Uterus (tissue), 4 donors: ENCODE data around the gene FNDC10. TPM values are rescaled to one million over a fixed set of nuclear protein-coding genes. Genes with fewer than 3 reads are reported as not detected.

Experiments
- DNase-seq, 2 donors: peaks; one replicate each; pipeline ENCODE4 v3.0.0-alpha.2; 2019 to 2020
- H3K27ac ChIP-seq, 2 donors: fragments of 200-600 bp; sonication (generic); 1 replicate in 1 of 2; 2 replicates in 1 of 2; pipeline ENCODE4 v1.5.1; 2016 to 2018
- H3K27me3 ChIP-seq, 2 donors: fragments of 200-600 bp; sonication (generic); one replicate each; pipeline ENCODE4 v1.5.1; 2018 to 2019; ENCODE audit warnings: control low read depth in 1 of 2
- H3K36me3 ChIP-seq, 2 donors: fragments of 200-600 bp; sonication (generic); one replicate each; pipeline ENCODE4 v1.5.1; 2019; ENCODE audit warnings: control low read depth in 1 of 2
- H3K4me1 ChIP-seq, 2 donors: fragments of 200-600 bp; sonication (generic); one replicate each; pipeline ENCODE4 v1.5.1; 2018 to 2019; ENCODE audit warnings: control low read depth in 1 of 2
- H3K4me3 ChIP-seq, 2 donors: fragments of 200-600 bp; sonication (generic); 1 replicate in 1 of 2; 2 replicates in 1 of 2; pipeline ENCODE4 v1.5.1; 2018 to 2019; ENCODE audit warnings: mild to moderate bottlenecking in 1 of 2
- H3K9me3 ChIP-seq, 2 donors: fragments of 200-600 bp; sonication (generic); one replicate each; pipeline ENCODE4 v1.5.1; 2019; ENCODE audit warnings: control low read depth in 1 of 2
- POLR2A ChIP-seq, 2 donors: fragments of 450-650 bp; IDR thresholded peaks; one replicate each; pipeline ENCODE4 v1.6.1; 2016; ENCODE audit warnings: antibody characterized with exemption in 2 of 2, mild to moderate bottlenecking in 1 of 2, moderate library complexity in 1 of 2
- intact Hi-C: fragments of 100-400 bp; cut with DNase I; formaldehyde crosslinking; loops from one replicate; pipeline ENCODE4 v1.15.1; 2023; ENCODE audit warnings: low total_unique reads
- total RNA-seq, 4 donors: library from RNA; depleted of rRNA in 3 of 4; stranded (reverse); fragments of >200 nt in 3 of 4; gene quantifications; one replicate each; pipeline versions ENCODE4 v1.1.0 to v1.2.4, GENCODE V29; 2014 to 2023
- TF ChIP-seq, protein P1 (sequence below), 4 experiments: fragments of 200-600 bp in 2 of 4; fragments of 450-650 bp in 2 of 4; sonication (generic) in 2 of 4; IDR thresholded peaks; one replicate each; pipeline ENCODE4 v1.5.1; 2016 to 2019; ENCODE audit warnings: antibody characterized with exemption in 4 of 4, mild to moderate bottlenecking in 2 of 4, moderate library complexity in 1 of 4
- donor health status: DM: yes; HTN: yes; CAD: no.

FNDC10 gene
- total RNA-seq, 4 donors from 2014 or later = 0.40 to 0.48 TPM; not detected in 2

DNA sequence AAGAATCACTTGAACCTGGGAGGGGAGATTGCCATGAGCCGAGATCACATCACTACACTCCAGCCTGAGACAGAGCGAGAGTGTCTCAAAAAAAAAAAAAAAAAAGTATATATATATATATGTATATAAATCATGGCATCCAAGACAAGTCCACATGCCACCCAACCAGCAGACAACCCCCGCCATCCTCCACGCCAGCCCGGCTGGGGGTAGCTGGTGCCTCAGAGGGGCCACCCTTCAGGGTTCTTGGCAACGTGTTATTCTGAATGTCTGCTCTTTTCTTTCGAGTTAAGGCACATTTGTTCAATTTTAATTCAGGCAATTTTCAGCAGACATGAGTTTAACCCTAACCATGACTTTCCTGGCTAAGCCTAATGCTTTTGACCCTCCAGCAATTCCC, 49.8 kb downstream of the FNDC10 start:
- no peak overlapping the region for H3K4me3 ChIP-seq
- intact Hi-C loops = no loop called here
- H3K27me3 ChIP-seq = no peaks in the 10 kb centered on the region
- no peaks in the 10 kb centered on the region for H3K4me1 ChIP-seq
- TF ChIP-seq, protein P1, sequence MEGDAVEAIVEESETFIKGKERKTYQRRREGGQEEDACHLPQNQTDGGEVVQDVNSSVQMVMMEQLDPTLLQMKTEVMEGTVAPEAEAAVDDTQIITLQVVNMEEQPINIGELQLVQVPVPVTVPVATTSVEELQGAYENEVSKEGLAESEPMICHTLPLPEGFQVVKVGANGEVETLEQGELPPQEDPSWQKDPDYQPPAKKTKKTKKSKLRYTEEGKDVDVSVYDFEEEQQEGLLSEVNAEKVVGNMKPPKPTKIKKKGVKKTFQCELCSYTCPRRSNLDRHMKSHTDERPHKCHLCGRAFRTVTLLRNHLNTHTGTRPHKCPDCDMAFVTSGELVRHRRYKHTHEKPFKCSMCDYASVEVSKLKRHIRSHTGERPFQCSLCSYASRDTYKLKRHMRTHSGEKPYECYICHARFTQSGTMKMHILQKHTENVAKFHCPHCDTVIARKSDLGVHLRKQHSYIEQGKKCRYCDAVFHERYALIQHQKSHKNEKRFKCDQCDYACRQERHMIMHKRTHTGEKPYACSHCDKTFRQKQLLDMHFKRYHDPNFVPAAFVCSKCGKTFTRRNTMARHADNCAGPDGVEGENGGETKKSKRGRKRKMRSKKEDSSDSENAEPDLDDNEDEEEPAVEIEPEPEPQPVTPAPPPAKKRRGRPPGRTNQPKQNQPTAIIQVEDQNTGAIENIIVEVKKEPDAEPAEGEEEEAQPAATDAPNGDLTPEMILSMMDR (IDR thresholded peaks at IDR 0.05) = no peak
- TF ChIP-seq POLR2A (IDR thresholded peaks at IDR 0.05) = no peak
- H3K27ac ChIP-seq = no peak overlapping the region
- DNase-seq = no peak
- no peaks in the 10 kb centered on the region for H3K36me3 ChIP-seq
- no peaks in the 10 kb centered on the region for H3K9me3 ChIP-seq

DNA sequence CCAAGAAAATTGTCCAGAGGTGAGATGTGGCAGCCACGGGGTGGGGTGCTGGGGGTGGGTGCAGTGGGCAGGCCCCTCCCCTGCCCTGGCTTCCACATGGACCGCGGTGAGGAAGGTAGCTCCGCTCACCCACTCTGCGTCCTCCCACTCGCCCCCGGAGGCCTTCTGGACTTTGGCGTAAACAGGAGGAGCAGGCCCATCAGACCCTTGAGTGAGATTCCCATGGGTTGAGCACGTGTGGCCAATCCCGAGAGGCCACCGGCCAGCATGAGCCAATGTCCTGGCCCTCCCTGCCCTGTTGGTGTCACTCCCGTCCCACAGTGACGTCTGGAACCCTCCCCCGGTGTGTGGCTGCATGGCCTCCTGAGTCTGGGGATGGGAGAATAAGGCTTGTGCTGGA, 51.3 kb downstream of the FNDC10 start:
- no peak for DNase-seq
- no peak for TF ChIP-seq POLR2A (IDR thresholded peaks at IDR 0.05)
- TF ChIP-seq, protein P1 (IDR thresholded peaks at IDR 0.05) = no peak
- Histone ChIP-seq H3K36me3 (no peaks in the 10 kb centered on the region), H3K9me3 (no peaks in the 10 kb centered on the region), H3K27me3 (no peaks in the 10 kb centered on the region), H3K4me3 (no peak overlapping the region), H3K27ac (no peak overlapping the region), H3K4me1 (no peaks in the 10 kb centered on the region)
- intact Hi-C loops = no loop called here

Other genes starting within 250 kb of the FNDC10 start
- gene MXRA8, start 241.6 kb downstream of the FNDC10 start, total RNA-seq = 100 to 1,000 TPM in 2 of 4 donors, 10 to 100 TPM in 2; 86.1 to 143 (median 117) TPM
- gene AURKAIP1, start 224.9 kb downstream of the FNDC10 start, total RNA-seq = 10 to 100 TPM; 13.2 to 75.8 (median 31.1) TPM
- 100 to 1,000 TPM; 207 to 351 (median 281) TPM for gene CCNL2, start 200.8 kb downstream of the FNDC10 start, total RNA-seq
- gene MRPL20, start 192.8 kb downstream of the FNDC10 start, total RNA-seq = 100 to 1,000 TPM in 1 of 4 donors, 10 to 100 TPM in 3; 34.3 to 114 (median 65.1) TPM
- 10 to 100 TPM in 2 of 4 donors, 1 to 10 TPM in 2; 1.3 to 20.0 (median 6.7) TPM for gene ANKRD65, start 178.9 kb downstream of the FNDC10 start, total RNA-seq
- gene VWA1, start 164.4 kb downstream of the FNDC10 start, total RNA-seq = 10 to 100 TPM; 15.6 to 67.1 (median 47.1) TPM
- gene ATAD3C, start 150.4 kb downstream of the FNDC10 start, total RNA-seq = 1 to 10 TPM in 2 of 4 donors, under 1 TPM in 1, not detected in 1; 0.77 to 3.8 (median 1.7) TPM
- 10 to 100 TPM in 3 of 4 donors, 1 to 10 TPM in 1; 2.1 to 20.5 (median 17.8) TPM for gene ATAD3B, start 128.4 kb downstream of the FNDC10 start, total RNA-seq
- gene ATAD3A, start 88.0 kb downstream of the FNDC10 start, total RNA-seq = 10 to 100 TPM in 3 of 4 donors, 1 to 10 TPM in 1; 1.8 to 14.8 (median 11.7) TPM
- gene TMEM240, start 59.5 kb downstream of the FNDC10 start, total RNA-seq = 10 to 100 TPM in 1 of 4 donors, 1 to 10 TPM in 1, not detected in 2; 9.4 to 16.3 TPM
- gene SSU72, start 25.3 kb downstream of the FNDC10 start, total RNA-seq = 100 to 1,000 TPM in 2 of 4 donors, 10 to 100 TPM in 2; 44.0 to 273 (median 78.4) TPM
- 10 to 100 TPM; 43.0 to 78.2 (median 57.6) TPM for gene MIB2, start 15.4 kb upstream of the FNDC10 start, total RNA-seq
- gene MMP23B, start 32.0 kb upstream of the FNDC10 start, total RNA-seq = 10 to 100 TPM; 10.0 to 97.3 (median 43.7) TPM
- gene CDK11B, start 58.9 kb upstream of the FNDC10 start, total RNA-seq = 10 to 100 TPM in 2 of 4 donors, 1 to 10 TPM in 2; 6.8 to 28.5 (median 11.8) TPM
- 10 to 100 TPM; 19.1 to 59.2 (median 52.5) TPM for gene SLC35E2B, start 92.7 kb upstream of the FNDC10 start, total RNA-seq
- gene CDK11A, start 124.2 kb upstream of the FNDC10 start, total RNA-seq = 10 to 100 TPM in 2 of 4 donors, 1 to 10 TPM in 2; 1.8 to 60.0 (median 7.5) TPM
- 10 to 100 TPM; 40.1 to 76.9 (median 51.8) TPM for gene NADK, start 178.3 kb upstream of the FNDC10 start, total RNA-seq